Raji (cell line): ENCODE data around the gene OVCH2.

Source experiments
- POLR2A ChIP-seq: IDR thresholded peaks from 2 replicates; pipeline ENCODE4 v1.6.1; 2011; ENCODE audit warnings: low read depth, low read length, control low read depth; ENCODE audit not compliant: insufficient read depth

The OVCH2 gene

GRCh38 chr11:7673724-7674434 is 32.4 kb downstream of the OVCH2 start:
- no peak for TF ChIP-seq POLR2A

DNA sequence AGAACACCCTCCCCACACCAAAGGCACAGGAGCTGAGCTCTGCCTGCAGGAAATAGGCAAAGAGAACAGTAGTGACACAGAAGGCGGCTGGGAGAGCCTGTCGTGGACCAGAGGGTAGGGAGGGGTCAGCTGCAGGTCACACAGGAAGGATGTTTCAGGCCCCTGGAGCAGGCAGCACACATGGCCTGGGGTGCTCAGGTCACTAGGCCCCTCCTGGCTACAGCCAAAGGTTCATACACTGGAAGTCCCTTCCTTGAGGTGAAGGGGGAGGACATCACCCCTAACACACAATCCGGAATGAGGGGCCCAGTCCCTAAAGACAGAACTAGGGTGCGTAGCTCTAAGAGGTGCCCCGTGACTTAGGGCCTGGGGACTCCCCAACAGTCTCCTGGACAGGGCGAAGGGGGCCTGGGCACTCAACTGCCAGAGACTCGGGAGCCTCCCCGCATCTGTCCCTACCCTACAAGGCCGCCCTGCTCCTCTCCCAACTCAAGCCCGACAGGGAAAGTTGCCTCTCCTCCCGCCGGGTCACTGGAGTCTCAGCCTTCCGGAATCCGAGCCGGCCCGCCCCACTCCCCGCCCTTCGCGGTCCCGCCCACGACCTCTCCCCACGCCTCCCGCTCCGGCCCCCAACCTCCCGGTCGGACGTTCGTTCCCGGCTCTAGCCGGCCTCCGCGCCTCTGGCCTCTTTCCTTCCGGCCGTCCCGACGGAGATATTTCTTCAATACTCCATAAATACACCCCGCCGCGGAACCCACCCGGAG is 33.1 kb downstream of the OVCH2 start, which contains the start of gene CYB5R2:
Gene CYB5R2, minus strand, starts transcription at position 541 of the 764 bp plus-strand sequence. CDS start 675 bp downstream, outside the sequence.
- no peak for TF ChIP-seq POLR2A

GRCh38 chr11:7672276-7672959 is 33.9 kb downstream of the OVCH2 start:
- TF ChIP-seq POLR2A, result no peak

GRCh38 chr11:7671347-7672215 is 34.7 kb downstream of the OVCH2 start:
- no peak for TF ChIP-seq POLR2A

DNA sequence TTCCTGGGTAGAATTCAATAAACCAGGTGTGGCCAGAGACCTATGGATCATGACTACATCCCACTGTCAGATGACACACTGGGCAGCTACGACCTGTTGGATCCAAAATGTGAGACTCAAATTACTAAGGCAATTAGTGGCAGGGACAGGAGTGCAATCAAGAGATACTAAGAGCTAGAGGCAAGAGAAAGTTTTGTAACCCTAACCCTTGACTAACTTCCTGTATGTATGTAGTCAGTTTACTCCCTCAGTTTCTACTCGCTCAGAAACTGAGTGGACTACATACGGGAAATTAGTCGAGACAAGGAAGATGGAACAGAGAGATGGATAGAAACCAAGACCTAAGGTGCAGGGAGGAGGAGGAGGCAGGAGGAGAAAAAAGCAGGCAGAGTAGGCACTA is 35.6 kb downstream of the OVCH2 start:
- TF ChIP-seq POLR2A, result no peak

DNA sequence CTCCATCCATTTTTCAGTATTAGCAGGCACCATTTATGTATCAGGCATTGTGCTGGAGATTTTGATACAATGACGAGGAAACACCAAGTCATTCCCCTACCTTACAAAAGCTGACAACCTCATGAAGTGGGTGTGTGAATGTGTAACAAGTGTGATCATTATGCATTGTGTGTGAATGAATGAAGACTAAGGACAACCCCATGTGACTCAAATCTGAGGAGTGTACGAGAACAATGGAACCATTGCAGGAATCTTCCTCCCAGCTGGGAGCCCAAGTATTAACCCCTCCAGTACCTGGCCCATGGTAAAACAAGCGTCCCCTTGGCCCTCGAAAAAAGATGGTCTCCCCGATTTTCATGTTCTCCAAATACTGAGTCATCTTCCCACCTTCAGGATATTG is 37.4 kb downstream of the OVCH2 start:
- TF ChIP-seq POLR2A, result no peak

- TF ChIP-seq POLR2A, result no peak
Measured at GRCh38 chr11:7668464-7668863, 37.8 kb downstream of the OVCH2 start.

DNA sequence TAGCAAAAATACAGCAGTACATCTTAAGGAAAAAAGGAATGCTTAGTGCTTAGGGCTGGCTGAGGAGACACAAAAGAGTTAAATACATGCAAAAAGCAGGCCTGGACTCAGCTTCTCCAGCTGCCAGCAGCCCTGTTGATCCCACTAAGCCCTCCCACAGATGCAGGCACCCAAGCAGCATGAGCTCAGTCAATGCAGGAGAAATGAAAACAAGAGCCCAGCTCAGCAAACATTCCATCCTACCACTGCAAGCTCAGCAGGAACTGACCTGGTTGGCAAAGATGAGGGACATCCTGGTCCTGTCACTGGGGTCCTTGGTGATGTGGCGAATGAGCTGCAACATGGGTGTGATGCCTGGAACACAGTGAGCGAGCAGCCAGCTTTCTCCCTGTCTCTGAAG is 38.8 kb downstream of the OVCH2 start:
- no peak for TF ChIP-seq POLR2A

GRCh38 chr11:7666292-7666866 is 39.9 kb downstream of the OVCH2 start:
- no peak for TF ChIP-seq POLR2A

DNA sequence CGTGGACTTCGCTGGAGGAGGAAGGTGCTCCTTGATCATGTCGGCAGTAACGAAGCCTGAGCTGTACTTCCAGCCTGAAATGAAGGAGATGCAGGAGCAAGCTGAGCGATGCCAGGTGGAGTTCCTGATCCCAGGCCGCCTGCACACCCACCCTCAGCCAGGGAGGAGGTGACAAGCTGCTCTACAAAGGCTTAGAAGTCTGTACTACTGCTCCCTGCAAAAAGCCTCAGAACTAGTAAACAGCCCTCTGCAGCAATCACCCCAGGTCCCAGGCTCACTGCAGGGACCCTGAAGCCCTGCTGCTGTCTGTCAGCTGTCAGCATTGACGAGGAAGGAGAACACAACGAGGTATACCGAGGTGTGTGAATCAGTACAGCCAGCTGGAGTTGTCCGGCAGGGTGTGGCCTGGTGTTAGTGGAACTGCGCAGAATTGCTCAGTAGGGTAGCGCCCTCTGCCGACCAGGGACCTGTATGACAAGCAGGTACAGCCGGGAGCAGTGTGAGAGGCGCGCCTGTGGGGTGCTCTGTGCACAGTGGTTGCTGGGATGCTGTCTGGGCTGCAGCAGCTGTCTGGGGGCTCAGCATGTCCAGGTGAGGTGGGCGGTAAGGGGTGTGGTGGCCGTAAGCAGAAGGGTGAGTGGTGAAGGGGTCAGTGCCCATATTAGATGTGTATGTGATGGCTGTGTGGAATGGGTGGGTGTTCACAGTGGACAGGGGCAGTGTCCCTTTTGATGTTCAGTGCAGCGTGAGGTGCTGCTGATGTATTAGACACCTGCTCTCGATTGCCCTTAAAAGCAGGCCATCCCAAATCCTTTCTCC is 40.6 kb downstream of the OVCH2 start:
- TF ChIP-seq POLR2A, result no peak

GRCh38 chr11:7664867-7665266 is 41.4 kb downstream of the OVCH2 start:
- TF ChIP-seq POLR2A, result no peak

DNA sequence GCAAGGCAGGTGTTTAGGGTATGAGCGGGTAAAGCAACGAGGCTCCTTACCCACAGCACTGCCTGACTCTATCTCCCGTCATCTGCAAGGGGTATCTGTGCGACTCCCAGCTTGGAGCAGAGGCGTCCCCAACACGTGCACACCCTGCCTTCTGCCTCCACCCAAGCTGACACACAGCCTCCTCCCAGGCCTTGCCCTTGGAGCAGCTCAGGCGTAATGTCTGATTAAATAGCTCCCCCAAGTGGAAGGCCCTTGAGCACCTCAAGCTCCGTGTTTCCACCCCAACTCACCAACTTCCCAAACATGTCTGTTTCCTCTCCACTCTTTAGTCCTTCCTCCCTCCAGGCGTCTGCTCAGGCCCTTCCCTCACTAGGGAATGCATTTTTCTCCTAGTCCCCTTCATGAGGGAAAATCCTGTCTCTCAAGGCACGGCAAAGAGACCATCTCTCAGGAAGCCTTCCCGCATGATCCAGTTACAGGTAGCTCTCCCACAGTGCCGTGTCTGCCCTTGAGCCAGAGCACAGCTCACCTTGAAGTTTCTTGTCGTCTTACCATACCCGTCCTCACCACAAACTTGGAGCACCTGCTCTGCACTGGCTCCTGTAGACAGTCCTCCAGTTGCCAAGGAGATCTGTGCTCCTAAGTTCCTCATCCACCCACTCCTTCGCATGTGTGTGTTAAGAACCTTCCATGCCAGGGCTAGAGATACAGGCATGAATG is 48.8 kb downstream of the OVCH2 start:
- no peak for TF ChIP-seq POLR2A

- TF ChIP-seq POLR2A, result no peak
Measured at GRCh38 chr11:7656704-7657103, 49.6 kb downstream of the OVCH2 start.
